Mesendoderm (in vitro differentiated cells): ENCODE results near the gene NFKBIZ.

Experiments used
- DNase-seq: peaks from one replicate; pipeline ENCODE4 v3.0.0; 2013
- H2AK5ac ChIP-seq: 2 replicates; pipeline ENCODE4 v1.6.1; 2013; ENCODE audit warnings: low read length, inconsistent platforms
- H2BK120ac ChIP-seq: 2 replicates; pipeline ENCODE4 v1.6.1; 2013; ENCODE audit warnings: low read depth, mild to moderate bottlenecking, low read length, moderate library complexity, mixed read lengths
- H2BK15ac ChIP-seq: replicated peaks from 2 replicates; pipeline ENCODE4 v1.6.1; 2013; ENCODE audit warnings: low read depth, mild to moderate bottlenecking, moderate library complexity
- H2BK5ac ChIP-seq: 2 replicates; pipeline ENCODE4 v1.6.1; 2013; ENCODE audit warnings: low read length, inconsistent platforms
- H3K18ac ChIP-seq: 2 replicates; pipeline ENCODE4 v1.6.1; 2013; ENCODE audit warnings: mild to moderate bottlenecking, low read length, mixed read lengths
- H3K23ac ChIP-seq: one replicate; pipeline ENCODE4 v1.6.1; 2013; ENCODE audit warnings: low read length
- H3K27ac ChIP-seq: 2 replicates; pipeline ENCODE4 v1.5.1; 2013; ENCODE audit warnings: low read depth, mild to moderate bottlenecking, inconsistent platforms, low read length, moderate library complexity
- H3K27me3 ChIP-seq: 2 replicates; pipeline ENCODE4 v1.6.1; 2013; ENCODE audit warnings: low read length, control low read depth, mild to moderate bottlenecking, inconsistent platforms; ENCODE audit not compliant: insufficient read depth, poor library complexity
- H3K36me3 ChIP-seq: 2 replicates; pipeline ENCODE4 v1.6.1; 2013; ENCODE audit warnings: low read length, inconsistent platforms; ENCODE audit not compliant: control insufficient read depth, insufficient read depth
- H3K4ac ChIP-seq: one replicate; pipeline ENCODE4 v1.6.1; 2013; ENCODE audit warnings: low read depth, mild to moderate bottlenecking, low read length, moderate library complexity
- H3K4me1 ChIP-seq: 2 replicates; pipeline ENCODE4 v1.6.1; 2013; ENCODE audit warnings: low read depth, low read length, inconsistent platforms; ENCODE audit not compliant: control insufficient read depth
- H3K4me2 ChIP-seq: 2 replicates; pipeline ENCODE4 v1.6.1; 2013; ENCODE audit warnings: low read length
- H3K4me3 ChIP-seq: 2 replicates; pipeline ENCODE4 v1.5.1; 2013; ENCODE audit warnings: mild to moderate bottlenecking, low read length
- H3K56ac ChIP-seq: one replicate; pipeline ENCODE4 v1.6.1; 2013; ENCODE audit warnings: low read length
- H3K79me1 ChIP-seq: 2 replicates; pipeline ENCODE4 v1.6.1; 2013; ENCODE audit warnings: low read length, inconsistent platforms
- H3K79me2 ChIP-seq: 2 replicates; pipeline ENCODE4 v1.6.1; 2013; ENCODE audit warnings: mild to moderate bottlenecking, low read length; ENCODE audit not compliant: control insufficient read depth, insufficient read depth
- H3K9ac ChIP-seq: 2 replicates; pipeline ENCODE4 v1.6.1; 2013; ENCODE audit warnings: low read length, inconsistent platforms
- H4K5ac ChIP-seq: one replicate; pipeline ENCODE4 v1.6.1; 2013; ENCODE audit warnings: low read length
- H4K8ac ChIP-seq: one replicate; pipeline ENCODE4 v1.6.1; 2013; ENCODE audit warnings: low read depth, mild to moderate bottlenecking, control low read depth, low read length, moderate library complexity
- WGBS: extraction: QIAGEN DNeasy Blood & Tissue Kit; methylation state at CpG from one replicate; pipeline ENCODE4 v1.1.7; 2013; ENCODE audit warnings: low lambda C conversion rate, missing lambda C conversion rate; ENCODE audit not compliant: insufficient coverage; ENCODE audit errors: extremely low coverage; 5-methylcytosine and 5-hydroxymethylcytosine counted together

NFKBIZ gene

GRCh38 chr3:101854608-101855304 lies 5.4 kb downstream of the NFKBIZ start:
- no peak for DNase-seq
- Histone ChIP-seq H3K27ac (no peak overlapping the region), H3K79me1 (peaks cover 5% of the 10 kb centered on the region), H4K5ac (no peak overlapping the region), H3K4me3 (no peak overlapping the region), H3K56ac (no peak overlapping the region), H3K9ac (no peak overlapping the region), H3K27me3 (no peaks in the 10 kb centered on the region), H2AK5ac (no peak overlapping the region), H3K4me1 (no peaks in the 10 kb centered on the region), H3K18ac (no peak overlapping the region), H3K36me3 (peaks cover 16% of the 10 kb centered on the region), H3K4me2 (no peak overlapping the region), H3K23ac (no peak overlapping the region), H4K8ac (no peak overlapping the region), H2BK120ac (no peak overlapping the region), H2BK15ac (no peak overlapping the region), H3K79me2 (peaks cover 16% of the 10 kb centered on the region), H2BK5ac (no peak overlapping the region), H3K4ac (no peak overlapping the region)
- no CpG with 5 or more reads among the region's 2 CpGs for WGBS

- no CpG with 5 or more reads among the region's 8 CpGs for WGBS
- no peak for DNase-seq
- H4K5ac ChIP-seq, result no peak overlapping the region
- H3K79me2 ChIP-seq, result no peaks in the 10 kb centered on the region
- no peak overlapping the region for H2AK5ac ChIP-seq
- H4K8ac ChIP-seq, result no peak overlapping the region
- H3K56ac ChIP-seq, result no peak overlapping the region
- H2BK5ac ChIP-seq, result no peak overlapping the region
- no peak overlapping the region for H3K4me3 ChIP-seq
- no peak overlapping the region for H2BK120ac ChIP-seq
- H3K18ac ChIP-seq, result no peak overlapping the region
- H3K23ac ChIP-seq, result no peak overlapping the region
- H2BK15ac ChIP-seq, result no peak overlapping the region
- no peaks in the 10 kb centered on the region for H3K4me1 ChIP-seq
- H3K36me3 ChIP-seq, result peaks cover 16% of the 10 kb centered on the region
- no peaks in the 10 kb centered on the region for H3K27me3 ChIP-seq
- no peak overlapping the region for H3K4me2 ChIP-seq
- H3K4ac ChIP-seq, result no peak overlapping the region
- H3K79me1 ChIP-seq, result peaks cover 2% of the 10 kb centered on the region
- H3K9ac ChIP-seq, result no peak overlapping the region
- no peak overlapping the region for H3K27ac ChIP-seq
Measured at GRCh38 chr3:101857301-101857741, 8.0 kb downstream of the NFKBIZ start.

GRCh38 chr3:101858464-101859030 lies 9.2 kb downstream of the NFKBIZ start:
- Histone ChIP-seq H2BK15ac (no peak overlapping the region), H3K4ac (no peak overlapping the region), H3K4me2 (no peak overlapping the region), H2AK5ac (no peak overlapping the region), H4K8ac (no peak overlapping the region), H4K5ac (no peak overlapping the region), H3K18ac (no peak overlapping the region), H3K27me3 (no peaks in the 10 kb centered on the region), H3K9ac (no peak overlapping the region), H2BK5ac (no peak overlapping the region), H3K4me3 (no peak overlapping the region), H3K23ac (no peak overlapping the region), H3K79me2 (no peaks in the 10 kb centered on the region), H3K4me1 (no peaks in the 10 kb centered on the region), H3K36me3 (peaks cover 10% of the 10 kb centered on the region), H2BK120ac (no peak overlapping the region), H3K56ac (no peak overlapping the region), H3K27ac (no peak overlapping the region), H3K79me1 (no peaks in the 10 kb centered on the region)
- DNase-seq, result no peak
- WGBS, result no CpG with 5 or more reads among the region's 4 CpGs

- Histone ChIP-seq H3K27ac (no peak overlapping the region), H2BK5ac (no peak overlapping the region), H3K27me3 (no peaks in the 10 kb centered on the region), H4K5ac (no peak overlapping the region), H3K79me2 (no peaks in the 10 kb centered on the region), H2AK5ac (no peak overlapping the region), H3K36me3 (peaks cover 7% of the 10 kb centered on the region), H3K9ac (no peak overlapping the region), H3K79me1 (no peaks in the 10 kb centered on the region), H2BK15ac (no peak overlapping the region), H3K4me3 (no peak overlapping the region), H3K23ac (no peak overlapping the region), H4K8ac (no peak overlapping the region), H3K18ac (no peak overlapping the region), H3K4me1 (no peaks in the 10 kb centered on the region), H3K56ac (no peak overlapping the region), H3K4ac (no peak overlapping the region), H3K4me2 (no peak overlapping the region), H2BK120ac (no peak overlapping the region)
- DNase-seq, result no peak
- no CpG with 5 or more reads among the region's 5 CpGs for WGBS
Measured at GRCh38 chr3:101859882-101860448, 10.7 kb downstream of the NFKBIZ start.

- no peak overlapping the region for H3K4ac ChIP-seq
- H3K9ac ChIP-seq, result no peak overlapping the region
- no peaks in the 10 kb centered on the region for H3K27me3 ChIP-seq
- no peak overlapping the region for H4K5ac ChIP-seq
- no peaks in the 10 kb centered on the region for H3K4me1 ChIP-seq
- H2BK5ac ChIP-seq, result no peak overlapping the region
- peaks cover 5% of the 10 kb centered on the region for H3K36me3 ChIP-seq
- no peaks in the 10 kb centered on the region for H3K79me1 ChIP-seq
- no peak overlapping the region for H2AK5ac ChIP-seq
- no peak overlapping the region for H4K8ac ChIP-seq
- H3K27ac ChIP-seq, result no peak overlapping the region
- H3K56ac ChIP-seq, result no peak overlapping the region
- DNase-seq, result no peak
- no peak overlapping the region for H3K23ac ChIP-seq
- no peak overlapping the region for H3K18ac ChIP-seq
- H2BK120ac ChIP-seq, result no peak overlapping the region
- H2BK15ac ChIP-seq, result no peak overlapping the region
- no peaks in the 10 kb centered on the region for H3K79me2 ChIP-seq
- no CpG with 5 or more reads among the region's 3 CpGs for WGBS
- H3K4me3 ChIP-seq, result no peak overlapping the region
- H3K4me2 ChIP-seq, result no peak overlapping the region
Measured at GRCh38 chr3:101861212-101861788, 12.0 kb downstream of the NFKBIZ start.
